ENCODE measurements around the gene LEO1.

Gene LEO1

GRCh38 chr15:51889486-51889885 lies 82.1 kb downstream of the LEO1 start:
- TF ChIP-seq CTCF (IDR thresholded peaks at IDR 0.05; ENCODE audit: low read depth, low read length, missing control alignments) = no peak
- no peak overlapping the region for H3K4me3 ChIP-seq (ENCODE audit: low read depth, low read length)
- DNase-seq (ENCODE audit: low read depth) = no peak

- no peak for DNase-seq (ENCODE audit: low read depth)
These were observed 82.9 kb downstream of the LEO1 start for GRCh38 chr15:51888593-51889195.

More at GRCh38 chr15:51888593-51889195, 82.9 kb downstream of the LEO1 start:
- TF ChIP-seq CTCF (IDR thresholded peaks at IDR 0.05; ENCODE audit: low read depth, low read length, missing control alignments) = peak; percentile 61
- H3K4me3 ChIP-seq (ENCODE audit: low read depth, low read length) = no peak overlapping the region

Measured in GM12864 (cell line).